NCI-H1105 treated with DMSO at 0.1 percent for 48 hours (cell line): ENCODE data around the gene TTC12.

ENCODE experiments used
- DNase-seq: peaks from one replicate; lab custom pipeline; 2025; lab: John Stamatoyannopoulos, UW

Gene TTC12

DNA sequence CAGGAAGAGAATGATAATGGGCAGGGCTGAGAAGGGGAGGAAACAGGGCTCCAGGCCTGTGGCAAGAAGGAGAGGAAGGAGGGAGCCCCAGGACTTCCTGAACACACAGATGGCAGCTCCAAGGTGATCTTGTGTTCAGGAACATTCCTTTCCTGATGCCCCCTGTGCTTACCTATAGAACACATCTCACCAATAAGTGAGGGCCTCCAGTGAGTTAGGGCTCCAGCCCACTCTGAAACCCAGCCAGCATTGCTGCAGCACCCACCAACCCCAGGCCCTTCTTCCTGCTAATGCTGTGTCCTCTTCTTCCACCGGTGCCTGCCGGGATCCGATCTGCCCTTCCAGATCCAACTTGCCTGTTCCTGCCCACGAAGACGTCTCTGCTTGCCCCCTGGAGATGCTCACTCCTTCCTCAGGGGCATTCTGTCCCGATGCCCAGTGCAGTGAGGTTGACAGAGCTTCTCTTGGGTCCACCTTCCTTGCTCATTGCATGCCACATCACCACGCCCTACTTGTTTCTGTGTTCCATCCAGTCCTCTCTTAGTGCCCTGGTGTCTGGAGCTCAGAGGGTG is 90.6 kb downstream of the TTC12 start:
- DNase-seq = no peak

GRCh38 chr11:113405724-113406478 is 91.5 kb downstream of the TTC12 start:
- no peak for DNase-seq

GRCh38 chr11:113407163-113407562 is 92.8 kb downstream of the TTC12 start:
- DNase-seq = no peak

DNA sequence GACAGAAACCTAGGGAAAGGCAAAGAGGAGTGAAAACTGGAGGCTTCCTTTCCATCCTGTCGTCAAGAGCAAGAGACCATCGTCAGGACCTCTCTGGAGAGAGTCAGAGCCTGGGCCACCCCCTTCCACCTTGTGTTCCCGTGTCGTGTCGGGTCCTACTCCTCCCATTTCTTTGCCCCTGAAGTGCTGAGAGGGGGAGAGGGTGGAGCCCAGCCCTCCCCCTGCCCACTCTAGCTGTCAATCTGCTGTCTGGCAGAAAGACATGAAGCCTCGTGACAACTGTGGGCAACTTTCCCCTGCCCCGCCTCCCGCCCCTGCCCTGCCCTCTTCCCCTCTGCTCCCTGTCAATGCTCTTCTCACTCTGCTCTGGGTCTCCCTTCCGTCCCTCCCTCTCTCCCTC is 93.8 kb downstream of the TTC12 start:
- DNase-seq = no peak

DNA sequence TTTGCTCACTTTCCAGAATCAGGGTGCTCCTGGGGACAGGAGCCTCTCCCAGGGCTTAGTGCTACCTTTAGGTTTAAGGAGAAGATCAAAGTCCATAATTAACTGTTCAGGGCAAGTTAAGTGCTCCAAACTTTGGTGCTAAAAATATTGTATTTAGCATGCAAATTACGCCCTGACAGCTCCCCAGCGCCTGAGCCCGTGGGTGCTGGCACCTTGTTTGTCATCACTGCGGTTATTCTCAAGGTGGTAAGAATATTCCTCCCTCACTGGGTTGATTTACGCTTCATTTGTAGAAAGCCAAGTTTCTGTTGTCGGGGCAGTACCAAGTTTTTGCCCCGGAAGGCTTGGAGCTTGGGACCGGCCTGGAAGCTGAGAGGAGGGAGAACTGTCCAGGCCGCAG is 94.5 kb downstream of the TTC12 start:
- DNase-seq = no peak

DNA sequence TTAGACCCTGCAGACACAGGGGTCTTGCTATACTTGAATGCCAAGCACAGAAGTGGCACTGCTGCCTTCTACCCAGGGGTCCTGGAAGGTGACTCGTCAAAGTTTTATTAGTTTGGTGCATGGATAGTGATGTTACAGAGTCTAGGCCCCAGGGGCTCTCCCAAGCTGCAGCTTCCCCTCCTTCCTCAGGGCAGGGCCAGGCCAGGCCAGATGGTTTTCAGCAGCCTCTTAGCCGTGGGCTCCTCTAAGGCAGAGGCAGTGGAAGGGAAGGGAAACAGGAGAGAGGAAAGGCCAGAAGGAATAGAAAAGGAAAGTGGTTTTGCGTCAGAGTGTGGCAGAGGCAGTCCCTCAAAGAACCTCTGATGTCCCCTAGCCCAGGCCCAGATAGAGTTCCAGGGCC is 95.1 kb downstream of the TTC12 start:
- DNase-seq = no peak

DNA sequence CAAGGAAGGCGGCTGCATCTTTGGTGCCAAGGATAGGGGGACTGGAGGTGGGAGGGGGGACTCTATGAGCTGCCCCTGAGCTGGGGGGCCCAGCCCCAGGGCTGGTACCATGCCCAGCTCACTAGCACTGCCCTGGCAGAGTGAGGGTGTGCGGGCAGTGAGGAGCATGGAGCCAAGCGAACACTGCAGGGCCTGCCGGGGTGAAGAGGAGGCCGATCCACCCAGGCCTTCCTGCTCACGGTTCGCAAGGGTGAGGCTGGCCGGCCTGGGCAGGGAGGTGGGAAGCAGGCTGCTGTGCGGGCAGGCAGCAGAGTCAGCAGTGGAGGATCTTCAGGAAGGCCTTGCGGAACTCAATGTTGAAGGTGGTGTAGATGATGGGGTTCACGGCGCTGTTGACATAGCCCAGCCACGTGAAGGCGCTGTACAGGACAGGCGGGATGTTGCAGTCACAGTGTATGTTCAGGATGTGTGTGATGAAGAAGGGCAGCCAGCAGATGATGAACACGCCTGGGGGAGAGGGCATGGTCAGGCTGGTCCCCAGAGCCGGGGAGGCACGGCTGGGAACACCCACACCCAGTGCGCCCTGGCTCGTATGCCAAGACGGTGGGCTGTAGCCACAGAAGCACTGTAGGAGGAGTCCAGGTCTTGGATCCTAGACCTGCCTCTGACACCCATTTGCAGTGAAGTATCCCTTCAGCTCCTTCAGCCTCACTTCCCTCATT is 96.2 kb downstream of the TTC12 start:
- DNase-seq = no peak

DNA sequence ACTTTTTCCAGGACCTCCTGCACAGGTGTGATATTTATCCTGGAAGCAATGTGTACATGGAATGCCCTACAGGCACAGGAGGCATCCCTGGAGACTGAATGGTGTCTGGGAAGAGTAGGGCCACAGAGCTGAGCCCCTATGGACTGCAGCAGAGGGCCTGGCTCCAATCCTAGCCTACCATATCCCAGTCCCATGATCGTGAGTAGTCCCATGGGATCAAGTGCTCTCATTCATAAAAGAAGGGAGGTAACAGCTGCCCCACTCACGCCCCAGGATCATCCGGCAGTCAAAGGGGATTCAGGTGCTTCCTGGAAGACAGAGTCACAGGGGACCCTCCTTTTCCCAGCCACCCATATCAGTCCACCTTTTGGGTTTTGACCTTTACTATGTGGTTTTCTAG is 97.2 kb downstream of the TTC12 start:
- DNase-seq = no peak

GRCh38 chr11:113412675-113413074 is 98.3 kb downstream of the TTC12 start:
- no peak for DNase-seq

- DNase-seq = no peak
Observed at GRCh38 chr11:113415343-113415742, 101.0 kb downstream of the TTC12 start.
